HCT116 (cell line): ENCODE results near the gene POLD2. TPM values are rescaled to one million over a fixed set of nuclear protein-coding genes. Genes with fewer than 3 reads are reported as not detected.
A peak's percentile ranks its signal among the peaks of the same experiment; 100 is the strongest.

Experiments used
- ATAC-seq: fragments of 200-7000 bp; cut with Tn5 transposase; 2 replicates; pipeline ENCODE4 v1.9.1; 2020; ENCODE audit warnings: mild to moderate bottlenecking, moderate library complexity
- BruUV-seq: library from RNA; stranded (reverse); fragments of 400-500 nt; replicated peaks from 2 replicates; lab custom pipeline; 2021; lab: Mats Ljungman, UMichigan
- CTCF ChIA-PET: fragments of 300-600 bp; sonication (Branson Sonifier 250); formaldehyde crosslinking; loops from one replicate; lab custom pipeline; 2021; ENCODE audit warnings: antibody characterized with exemption; lab: Charles Lee
- POLR2A ChIA-PET: fragments of 300-600, 350-600 bp; sonication (Branson Sonifier 250); formaldehyde crosslinking; loops from one replicate; lab custom pipeline; 2021; ENCODE audit warnings: antibody characterized with exemption; lab: Charles Lee
- RAD21 ChIA-PET, 2 experiments: fragments of 300-600 bp; sonication (Branson Sonifier 250); formaldehyde crosslinking; loops; one replicate each; lab custom pipeline; 2023; ENCODE audit warnings: low total read pairs in 2 of 2; ENCODE audit not compliant: uncharacterized antibody in 2 of 2, unreplicated experiment in 2 of 2, low non-redundant PET in 1 of 2; lab: Charles Lee
- DNase-seq: peaks from one replicate; pipeline ENCODE4 v3.0.0-alpha.2; 2010; ENCODE audit warnings: low read depth, low spot score
- H2AFZ ChIP-seq: fragments of 200-600 bp; shearing (Covaris generic), sonication (generic); 2 replicates; pipeline ENCODE4 v1.6.1; 2017; ENCODE audit warnings: low read depth, mixed run types, mixed read lengths, antibody characterized with exemption, low read length; ENCODE audit not compliant: poor library complexity, severe bottlenecking
- H3K27ac ChIP-seq: 2 replicates; pipeline ENCODE4 v1.5.1; 2012; ENCODE audit warnings: low read depth, low read length
- H3K27me3 ChIP-seq: fragments of 200-600 bp; sonication (generic); 2 replicates; pipeline ENCODE4 v1.6.1; 2016; ENCODE audit warnings: mixed run types, low read length, mixed read lengths; ENCODE audit not compliant: insufficient read depth
- H3K36me3 ChIP-seq, 2 experiments: fragments of 200-500 bp in 1 of 2; fragments of 200-600 bp in 1 of 2; sonication (Bioruptor generic) in 1 of 2; sonication (generic) in 1 of 2; 2 replicates each; pipeline versions ENCODE4 v1.5.1 to v1.6.1; 2014 to 2016; ENCODE audit warnings: low read length in 2 of 2, inconsistent platforms in 1 of 2, mixed read lengths in 1 of 2, mixed run types in 1 of 2; ENCODE audit not compliant: insufficient read depth in 2 of 2, control insufficient read depth in 1 of 2
- H3K4me1 ChIP-seq, 2 experiments: fragments of 200-600 bp in 1 of 2; sonication (generic) in 1 of 2; 2 replicates each; pipeline versions ENCODE4 v1.5.1 to v1.6.1; 2012 to 2017; ENCODE audit warnings: low read length in 2 of 2, inconsistent platforms in 1 of 2, mild to moderate bottlenecking in 1 of 2, mixed read lengths in 1 of 2, mixed run types in 1 of 2, moderate library complexity in 1 of 2; ENCODE audit not compliant: insufficient read depth in 2 of 2, control insufficient read depth in 1 of 2
- H3K4me2 ChIP-seq: fragments of 200-600 bp; sonication (generic); 2 replicates; pipeline ENCODE4 v1.6.1; 2017; ENCODE audit warnings: mixed run types, low read length, mixed read lengths
- H3K4me3 ChIP-seq, 2 experiments: fragments of 200-600 bp in 1 of 2; sonication (generic) in 1 of 2; replicated peaks in 1 of 2; 2 replicates each; pipeline ENCODE4 v1.5.1; 2011 to 2016; ENCODE audit warnings: low read length in 2 of 2, control low read depth in 1 of 2, low read depth in 1 of 2, mild to moderate bottlenecking in 1 of 2, mixed read lengths in 1 of 2, mixed run types in 1 of 2
- H3K79me2 ChIP-seq: fragments of 200-600 bp; sonication (generic); 2 replicates; pipeline ENCODE4 v1.6.1; 2017; ENCODE audit warnings: mild to moderate bottlenecking, mixed run types, low read length, moderate library complexity, mixed read lengths; ENCODE audit not compliant: insufficient read depth
- H3K9ac ChIP-seq: fragments of 200-600 bp; sonication (generic); 2 replicates; pipeline ENCODE4 v1.6.1; 2016; ENCODE audit warnings: low read length, mixed read lengths
- H3K9me2 ChIP-seq: fragments of 200-600 bp; sonication (generic), shearing (Covaris generic); 2 replicates; pipeline ENCODE4 v1.6.1; 2017; ENCODE audit warnings: mixed run types, mild to moderate bottlenecking, moderate library complexity; ENCODE audit not compliant: insufficient read depth
- H3K9me3 ChIP-seq, 2 experiments: fragments of 200-500 bp in 1 of 2; fragments of 200-600 bp in 1 of 2; sonication (Bioruptor generic) in 1 of 2; sonication (generic) in 1 of 2; 2 replicates each; pipeline ENCODE4 v1.6.1; 2014 to 2017; ENCODE audit warnings: low read length in 2 of 2, mixed read lengths in 2 of 2, inconsistent platforms in 1 of 2, low read depth in 1 of 2, mild to moderate bottlenecking in 1 of 2, mixed run types in 1 of 2, moderate library complexity in 1 of 2; ENCODE audit not compliant: control insufficient read depth in 1 of 2, insufficient read depth in 1 of 2
- H4K20me1 ChIP-seq: fragments of 200-600 bp; sonication (generic), shearing (Covaris generic); 2 replicates; pipeline ENCODE4 v1.6.1; 2017; ENCODE audit warnings: mixed run types, mild to moderate bottlenecking, moderate library complexity; ENCODE audit not compliant: insufficient read depth
- JUND ChIP-seq: IDR thresholded peaks from 2 replicates; pipeline ENCODE4 v1.6.1; 2012
- POLR2AphosphoS5 ChIP-seq: IDR thresholded peaks from 2 replicates; pipeline ENCODE4 v1.6.1; 2011; ENCODE audit warnings: mild to moderate bottlenecking, low read depth, low read length, moderate library complexity
- intact Hi-C: fragments of 100-400 bp; cut with micrococcal nuclease; formaldehyde crosslinking; loops from 2 replicates; pipeline ENCODE4 v1.10.0; 2022
- total RNA-seq: library from RNA; stranded (reverse); gene quantifications from one replicate; pipeline ENCODE4 v1.2.1, GENCODE V29; 2021; ENCODE audit not compliant: unreplicated experiment
- TF ChIP-seq, protein P1 (sequence below): IDR thresholded peaks from 2 replicates; pipeline ENCODE4 v1.6.1; 2011; ENCODE audit warnings: mild to moderate bottlenecking, low read length, moderate library complexity; ENCODE audit not compliant: insufficient replicate concordance; ENCODE audit errors: extremely low read depth

POLD2 gene
- total RNA-seq, 1 experiment from 2014 or later, result 237 TPM

DNA sequence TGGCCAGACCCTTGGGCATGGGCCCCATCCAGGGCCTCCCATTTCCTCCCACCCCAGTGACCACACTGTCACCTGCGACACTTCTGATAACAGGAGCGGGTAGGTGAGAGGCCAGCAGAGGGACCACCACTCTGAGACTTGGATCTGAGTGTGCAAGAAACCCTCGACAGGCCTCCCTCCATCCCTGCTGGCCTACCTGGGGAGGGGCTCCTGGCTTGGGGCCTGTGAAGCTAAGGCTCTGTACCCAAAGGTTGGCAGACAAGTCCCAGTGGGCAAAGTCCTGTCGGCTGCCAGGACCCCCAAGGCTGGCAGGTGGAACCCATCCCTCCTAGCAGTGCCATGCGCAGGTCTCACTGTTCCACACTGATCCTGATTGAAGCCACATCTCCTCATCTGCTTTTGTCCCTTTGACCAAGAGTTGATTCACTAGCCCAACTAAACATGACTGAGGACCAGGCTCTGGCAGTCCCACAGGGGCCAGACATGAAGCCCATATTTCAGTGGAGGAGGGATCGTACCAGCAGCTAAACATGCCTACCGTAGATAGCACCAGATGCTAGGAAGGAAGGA is 56.8 kb downstream of the POLD2 start:
- TF ChIP-seq, protein P1, sequence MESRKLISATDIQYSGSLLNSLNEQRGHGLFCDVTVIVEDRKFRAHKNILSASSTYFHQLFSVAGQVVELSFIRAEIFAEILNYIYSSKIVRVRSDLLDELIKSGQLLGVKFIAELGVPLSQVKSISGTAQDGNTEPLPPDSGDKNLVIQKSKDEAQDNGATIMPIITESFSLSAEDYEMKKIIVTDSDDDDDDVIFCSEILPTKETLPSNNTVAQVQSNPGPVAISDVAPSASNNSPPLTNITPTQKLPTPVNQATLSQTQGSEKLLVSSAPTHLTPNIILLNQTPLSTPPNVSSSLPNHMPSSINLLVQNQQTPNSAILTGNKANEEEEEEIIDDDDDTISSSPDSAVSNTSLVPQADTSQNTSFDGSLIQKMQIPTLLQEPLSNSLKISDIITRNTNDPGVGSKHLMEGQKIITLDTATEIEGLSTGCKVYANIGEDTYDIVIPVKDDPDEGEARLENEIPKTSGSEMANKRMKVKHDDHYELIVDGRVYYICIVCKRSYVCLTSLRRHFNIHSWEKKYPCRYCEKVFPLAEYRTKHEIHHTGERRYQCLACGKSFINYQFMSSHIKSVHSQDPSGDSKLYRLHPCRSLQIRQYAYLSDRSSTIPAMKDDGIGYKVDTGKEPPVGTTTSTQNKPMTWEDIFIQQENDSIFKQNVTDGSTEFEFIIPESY, result no peak
- peak; percentile 11; the same call in 1 of the 2 replicates for TF ChIP-seq POLR2AphosphoS5
- no peaks in the 10 kb centered on the region for H3K79me2 ChIP-seq
- H4K20me1 ChIP-seq, result no peaks in the 10 kb centered on the region
- no peak overlapping the region for H3K27ac ChIP-seq
- H3K4me1 ChIP-seq, result peaks cover 9 to 17% of the 10 kb centered on the region in 2 experiments
- no peak overlapping the region for H2AFZ ChIP-seq
- CTCF ChIA-PET, result no interaction called here
- H3K27me3 ChIP-seq, result no peaks in the 10 kb centered on the region
- no peak overlapping the region for H3K4me2 ChIP-seq
- no peaks in the 10 kb centered on the region for H3K9me2 ChIP-seq
- H3K9ac ChIP-seq, result no peak overlapping the region
- DNase-seq (no peak), ATAC-seq (peak; percentile 4; the same call in 1 of the 2 replicates)
- RAD21 ChIA-PET, result no interaction called here
- 0 out of 4 replicates have a peak, but pooled peaks cover 2 to 3% of the 10 kb centered on the region in 2 experiments for H3K36me3 ChIP-seq
- no peaks in the 10 kb centered on the region for H3K9me3 ChIP-seq
- no TSS peak for BruUV-seq
- intact Hi-C loops, result no loop called here
- POLR2A ChIA-PET, result interaction anchor here (1.1 to 1.2 kb wide), 2 partner anchors 15 to 16 kb away, joined by 3 to 5 read pairs; no protein-coding TSS in a partner anchor
- H3K4me3 ChIP-seq, result no peak overlapping the region

DNA sequence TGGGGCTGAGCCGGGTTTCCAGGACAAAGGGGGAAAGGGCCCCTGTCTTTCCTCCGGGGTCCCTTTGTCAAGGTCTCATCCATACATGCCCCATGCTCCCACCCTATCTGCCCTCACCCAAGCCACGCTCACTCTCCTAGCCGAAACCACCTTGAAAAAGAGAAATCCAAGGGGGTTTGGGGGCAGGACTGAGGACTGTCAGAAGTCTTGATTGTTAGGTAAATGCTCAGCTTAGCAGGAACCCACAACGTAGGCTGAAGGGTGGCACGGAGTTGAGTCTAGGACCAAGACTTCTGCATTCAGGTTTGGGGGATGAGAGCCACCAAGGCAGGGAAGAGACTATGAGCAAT is 57.3 kb downstream of the POLD2 start:
- Histone ChIP-seq H3K9ac (no peak overlapping the region), H3K9me2 (no peaks in the 10 kb centered on the region), H3K36me3 (peaks cover 0 to 4% of the 10 kb centered on the region in 2 experiments; a peak in 2 of 4 replicates), H3K4me2 (no peak overlapping the region), H3K79me2 (no peaks in the 10 kb centered on the region), H3K4me1 (peaks cover 6 to 12% of the 10 kb centered on the region in 2 experiments), H3K9me3 (no peaks in the 10 kb centered on the region), H3K27me3 (no peaks in the 10 kb centered on the region), H3K4me3 (no peak overlapping the region), H3K27ac (no peak overlapping the region), H4K20me1 (no peaks in the 10 kb centered on the region), H2AFZ (no peak overlapping the region)
- RAD21 ChIA-PET, result no interaction called here
- no peak; the same call in none of the 2 replicates for ATAC-seq
- TF ChIP-seq POLR2AphosphoS5, result 0 out of 2 replicates have a peak, but pooled peaks have one; percentile 14
- TF ChIP-seq JUND, result no peak
- POLR2A ChIA-PET, result interaction anchor here (1.1 to 1.2 kb wide), 2 partner anchors 15 to 16 kb away, joined by 3 to 5 read pairs; no protein-coding TSS in a partner anchor
- DNase-seq, result no peak
- BruUV-seq, result no TSS peak
- CTCF ChIA-PET, result no interaction called here
- intact Hi-C loops, result no loop called here
